Stimulated activated CD4-positive, alpha-beta T cell treated with anti-CD3 and anti-CD28 coated beads, Interleukin-1b, Interleukin-23, amount 100 ng/mL, for 24 hours (primary cell): Measurements from ENCODE around the gene BEAN1.
A peak's percentile ranks its signal among the peaks of the same experiment; 100 is the strongest.
"Not testable (repeated sequence)": the region's sequence is repeated elsewhere in the genome, so short reads cannot be mapped to it uniquely, and the experiment has no call there.

ENCODE experiments used
- DNase-seq, 4 experiments: peaks; one replicate each; pipeline ENCODE4 v3.0.0-alpha.2; 2020; ENCODE audit warnings: low read depth in 4 of 4, low spot score in 1 of 4

BEAN1 gene

DNA sequence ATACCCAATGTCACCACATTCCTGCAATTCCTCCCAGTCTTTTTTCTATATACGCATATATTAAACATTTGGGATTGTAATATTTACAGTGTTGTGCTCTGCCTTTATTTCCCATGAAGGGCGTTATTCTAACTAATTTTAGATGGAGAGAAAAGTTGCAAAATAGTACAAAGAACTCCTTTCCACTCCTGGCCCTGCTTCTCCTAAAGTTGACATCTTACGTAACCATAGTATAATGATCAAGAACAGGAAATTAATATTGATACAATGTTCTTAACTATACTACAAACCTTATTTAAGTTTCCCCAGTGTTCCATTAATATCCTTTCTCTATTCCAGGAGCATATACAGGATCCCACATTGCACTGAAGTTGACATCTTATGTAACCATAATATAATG is 76.5 kb downstream of the BEAN1 start:
- no peak for DNase-seq

DNA sequence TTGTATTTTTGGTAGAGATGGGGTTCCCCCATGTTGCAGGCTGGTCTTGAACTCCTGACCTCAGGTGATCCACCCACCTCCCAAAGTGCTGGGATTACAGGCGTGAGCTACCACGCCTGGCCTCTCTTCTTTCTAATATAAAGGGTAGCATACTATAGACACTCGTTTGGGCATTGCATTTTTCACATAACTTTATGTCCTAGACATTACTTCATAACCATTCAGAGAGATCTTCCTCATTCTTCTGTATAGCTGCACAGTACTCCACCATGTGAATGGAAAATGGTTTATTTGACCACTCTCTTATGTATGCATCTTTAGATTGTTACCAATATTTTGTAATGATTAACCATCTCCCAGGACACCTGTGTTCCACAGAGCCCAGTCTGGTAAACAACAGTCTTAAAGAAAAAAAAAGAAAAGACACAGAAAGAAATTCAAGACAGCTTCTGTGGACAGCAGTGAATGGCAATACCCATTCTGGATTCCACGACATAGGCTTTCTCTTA is 80.7 kb downstream of the BEAN1 start:
- no peak for DNase-seq

GRCh38 chr16:66508248-66508913 is 81.3 kb downstream of the BEAN1 start:
- DNase-seq: no peak

DNA sequence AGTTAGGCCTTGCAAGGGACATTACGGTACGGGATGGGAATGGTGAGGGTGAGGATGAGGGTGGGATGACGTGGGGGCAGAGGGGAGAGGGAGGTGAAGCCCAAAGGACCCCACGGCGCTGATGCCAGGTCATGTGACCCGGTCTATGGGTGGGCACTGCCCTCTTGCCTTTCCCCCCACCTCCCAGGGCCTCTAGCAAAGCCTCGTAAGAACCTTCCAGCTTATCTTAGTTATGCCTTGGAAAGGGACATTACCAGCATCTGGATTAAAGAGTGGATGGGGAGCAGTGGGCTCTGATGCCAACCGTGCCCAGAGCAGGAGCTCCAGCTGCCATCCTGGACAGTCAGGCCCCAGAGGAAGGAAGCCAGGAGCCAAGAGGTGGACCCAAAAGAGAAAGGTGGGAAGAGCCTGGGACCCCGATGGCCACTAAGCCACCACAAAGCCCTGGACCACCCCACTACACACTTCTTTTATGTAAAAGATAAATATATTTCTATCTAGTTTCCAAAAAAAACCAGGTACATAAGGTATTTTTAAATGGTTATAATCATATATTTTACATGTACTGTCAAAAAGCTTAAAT is 81.9 kb downstream of the BEAN1 start:
- no peak for DNase-seq

DNA sequence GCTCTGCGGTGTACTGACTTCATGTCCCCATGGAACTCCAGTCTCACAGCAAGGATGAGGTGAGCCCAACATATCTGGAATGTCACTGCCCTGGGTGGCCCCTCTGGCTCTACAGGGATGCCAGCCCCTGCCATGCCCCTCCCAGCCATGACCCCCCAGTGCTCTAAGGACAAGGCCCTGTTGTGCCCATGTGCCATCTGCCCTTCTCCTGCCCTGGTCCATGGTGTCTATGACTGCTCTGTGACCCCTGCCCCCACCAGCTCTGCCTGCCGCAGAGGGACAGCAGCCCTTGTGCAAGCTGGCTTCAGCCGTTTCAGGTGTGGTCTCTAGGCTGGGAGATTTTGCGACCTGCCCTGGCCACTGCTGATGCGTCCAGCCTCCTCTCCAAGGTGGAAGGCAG is 82.5 kb downstream of the BEAN1 start:
- DNase-seq: no peak

- no peak for DNase-seq
Observed at GRCh38 chr16:66510298-66510697, 83.2 kb downstream of the BEAN1 start.

GRCh38 chr16:66510711-66511601 is 83.9 kb downstream of the BEAN1 start:
- no peak for DNase-seq

- DNase-seq: no peak
Observed at GRCh38 chr16:66511602-66512271, 84.6 kb downstream of the BEAN1 start.

- DNase-seq: no peak
Observed at GRCh38 chr16:66512272-66513110, 85.4 kb downstream of the BEAN1 start.

GRCh38 chr16:66513111-66513723 is 86.1 kb downstream of the BEAN1 start:
- DNase-seq: no peak

DNA sequence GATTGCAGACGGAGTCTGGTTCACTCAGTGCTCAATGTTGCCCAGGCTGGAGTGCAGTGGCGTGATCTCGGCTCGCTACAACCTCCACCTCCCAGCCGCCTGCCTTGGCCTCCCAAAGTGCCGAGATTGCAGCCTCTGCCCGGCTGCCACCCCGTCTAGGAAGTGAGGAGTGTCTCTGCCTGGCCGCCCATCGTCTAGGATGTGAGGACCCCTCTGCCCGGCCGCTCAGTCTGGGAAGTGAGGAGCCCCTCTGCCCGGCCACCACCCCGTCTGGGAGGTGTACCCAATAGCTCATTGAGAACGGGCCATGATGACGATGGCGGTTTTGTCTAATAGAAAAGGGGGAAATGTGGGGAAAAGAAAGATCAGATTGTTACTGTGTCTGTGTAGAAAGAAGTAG is 87.3 kb downstream of the BEAN1 start:
- not testable (repeated sequence) for DNase-seq

DNA sequence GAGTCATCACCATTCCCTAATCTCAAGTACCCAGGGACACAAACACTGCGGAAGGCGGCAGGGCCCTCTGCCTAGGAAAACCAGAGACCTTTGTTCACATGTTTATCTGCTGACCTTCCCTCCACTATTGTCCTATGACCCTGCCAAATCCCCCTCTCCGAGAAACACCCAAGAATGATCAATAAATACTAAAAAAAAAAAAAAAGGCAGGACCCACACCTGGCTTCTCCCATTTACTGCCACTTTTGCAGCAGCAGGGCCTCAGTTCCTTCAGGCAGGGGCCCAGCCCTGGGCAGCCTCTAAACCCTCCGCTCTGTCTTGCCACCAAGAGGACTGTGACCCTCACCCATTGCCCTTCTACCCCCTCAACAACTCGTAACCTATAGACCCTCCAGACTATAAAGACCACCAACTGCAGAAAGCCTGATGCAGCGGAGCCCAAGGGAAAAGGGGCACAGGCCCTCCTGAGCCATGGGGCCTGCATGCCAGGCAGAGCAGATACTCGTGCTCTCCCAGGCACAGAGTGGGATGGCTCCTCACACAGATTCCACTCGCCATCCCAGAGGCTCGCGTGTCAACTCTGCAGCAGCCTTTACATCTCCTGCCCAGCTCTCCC is 88.0 kb downstream of the BEAN1 start:
- not testable (repeated sequence) for DNase-seq

GRCh38 chr16:66515596-66516508 is 88.8 kb downstream of the BEAN1 start:
- DNase-seq: no peak

DNA sequence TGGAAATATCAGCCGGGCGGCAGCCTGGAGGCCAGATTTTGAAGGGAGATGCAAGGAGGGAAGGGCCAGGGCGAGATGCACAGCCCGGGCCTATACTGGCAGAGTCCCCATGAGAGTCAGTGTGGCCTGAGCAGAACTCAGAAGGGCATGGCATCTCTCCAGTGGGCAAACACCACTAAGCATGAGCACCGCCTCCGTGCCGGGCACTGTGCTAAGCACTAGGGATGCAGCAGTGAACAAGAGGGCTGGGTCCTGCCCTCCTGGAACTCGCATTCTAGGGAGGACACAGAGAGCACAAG is 89.4 kb downstream of the BEAN1 start:
- no peak for DNase-seq

DNA sequence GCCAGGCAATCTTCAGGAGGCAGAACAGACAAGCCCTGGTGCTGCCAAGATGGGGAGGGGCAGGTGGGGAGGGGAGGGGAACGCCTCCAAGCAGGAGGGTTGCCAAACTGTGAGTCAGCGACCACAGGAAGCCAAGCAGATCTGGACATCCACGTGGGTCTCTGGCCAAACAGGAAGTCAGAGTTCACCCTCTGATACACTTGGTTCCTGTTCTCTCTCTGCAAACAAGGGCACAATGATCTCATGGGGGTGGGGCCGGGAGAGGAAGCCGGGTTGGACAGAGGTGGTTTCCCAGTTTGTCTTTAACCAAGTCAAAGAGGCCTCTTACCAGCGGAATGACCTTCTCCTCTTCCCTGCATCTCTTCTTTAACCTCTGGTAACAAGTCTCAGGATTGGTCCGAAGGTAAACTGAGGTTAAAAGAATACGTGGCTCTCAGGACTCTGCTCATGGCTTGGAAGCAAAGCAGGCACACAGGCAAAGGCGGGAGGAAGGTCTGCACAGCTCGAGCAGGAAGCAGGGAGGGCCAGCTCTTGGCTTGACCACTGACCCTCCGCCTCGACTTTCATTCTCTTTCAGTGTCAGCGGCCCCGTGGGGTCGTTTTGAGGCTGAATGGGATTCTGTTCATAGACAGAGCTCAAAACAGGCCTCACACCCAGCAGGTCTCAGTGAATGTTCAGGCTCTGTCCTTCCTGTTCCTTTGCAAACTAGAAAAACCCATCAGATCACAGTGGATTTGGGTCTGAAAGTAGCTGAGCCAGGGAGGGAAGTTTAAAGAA is 89.9 kb downstream of the BEAN1 start:
- DNase-seq: peak in 3 of 4 experiments; percentile 36 to 72 (median 38)

DNA sequence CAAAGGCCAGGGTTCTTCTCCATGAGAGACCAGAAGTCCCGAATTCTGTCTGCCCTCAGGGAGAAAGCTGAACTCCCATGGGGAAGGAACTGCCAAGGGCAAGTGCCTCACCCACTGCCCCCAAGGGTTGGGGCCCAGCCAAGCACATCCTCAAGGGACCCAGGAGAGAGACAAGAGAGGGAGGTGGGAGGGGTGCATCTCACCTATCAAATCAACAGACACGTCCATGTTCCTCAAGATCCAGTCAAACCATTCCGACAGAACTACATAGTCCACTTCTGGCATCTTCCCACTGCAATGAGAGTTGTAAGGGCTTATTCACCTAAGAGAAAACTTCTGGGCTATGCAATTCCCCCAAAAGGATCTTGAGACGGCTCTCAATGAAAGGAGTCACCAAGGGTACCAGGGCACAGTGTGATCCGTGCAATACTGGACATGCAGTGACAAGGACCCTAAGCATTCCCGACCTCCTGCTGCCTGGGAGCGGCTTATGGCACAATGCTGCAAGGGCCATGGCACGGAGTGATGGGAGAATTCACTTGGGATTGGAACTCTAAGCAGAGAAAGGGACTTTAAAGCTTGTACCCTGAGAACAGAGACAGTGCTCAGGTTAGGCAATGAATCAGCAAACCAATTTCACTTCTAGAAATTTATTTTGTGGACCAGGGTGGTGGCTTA is 90.6 kb downstream of the BEAN1 start:
- no peak for DNase-seq
